ENCODE results near the gene ULBP2. TPM values are rescaled to one million over a fixed set of nuclear protein-coding genes. Genes with fewer than 3 reads are reported as not detected.

The ULBP2 gene
- 0.56 and 0.76 TPM in 2 replicates for total RNA-seq (2014; rRNA removed; shearing (Covaris generic); ENCODE audit: low replicate concordance)

GRCh38 chr6:149941583-149942460 is at the start of gene ULBP2:
TSS of gene ULBP2 (plus strand) at chr6:149942014. CDS start at chr6:149942073, 59 bp downstream.
- no peaks in the 10 kb centered on the region for H4K20me1 ChIP-seq (ENCODE audit: insufficient read depth, low read depth, low read length)
- no peaks in the 10 kb centered on the region for H3K9me2 ChIP-seq (replicated peaks; ENCODE audit: insufficient read depth, low read length)
- no peaks in the 10 kb centered on the region for H3K79me2 ChIP-seq (ENCODE audit: low read length)
- peak within 1 kb of the TSS; percentile 75 for H3K4me2 ChIP-seq (ENCODE audit: low read depth, low read length, poor library complexity, severe bottlenecking)
- H3K36me3 ChIP-seq (ENCODE audit: insufficient read depth, low read length) = no peaks in the 10 kb centered on the region
- DNase-seq = peak; percentile 88
- peaks cover 16% of the 10 kb centered on the region for H3K4me1 ChIP-seq (ENCODE audit: low read length)
- no peak within 1 kb of the TSS for H3K27ac ChIP-seq (ENCODE audit: low read length)
- H2AFZ ChIP-seq (ENCODE audit: low read length) = peak within 1 kb of the TSS; percentile 54; the same call in 1 of the 2 replicates
- H3K4me3 ChIP-seq (ENCODE audit: low read length) = peak within 1 kb of the TSS; percentile 70
- H3K9me3 ChIP-seq (ENCODE audit: low read length) = no peaks in the 10 kb centered on the region
- peak within 1 kb of the TSS; percentile 66 for H3K9ac ChIP-seq (ENCODE audit: low read length)
- peaks cover 4% of the 10 kb centered on the region; the same call in 1 of the 2 replicates for H3K27me3 ChIP-seq (ENCODE audit: low read length)

GRCh38 chr6:149895048-149895590 is 46.7 kb upstream of the ULBP2 start:
- H2AFZ ChIP-seq (ENCODE audit: low read length) = no peak overlapping the region
- no peak for DNase-seq
- H3K79me2 ChIP-seq (ENCODE audit: low read length) = no peaks in the 10 kb centered on the region
- no peaks in the 10 kb centered on the region for H3K9me3 ChIP-seq (ENCODE audit: low read length)
- peaks cover 5% of the 10 kb centered on the region for H3K4me1 ChIP-seq (ENCODE audit: low read length)
- no peak overlapping the region for H3K9ac ChIP-seq (ENCODE audit: low read length)
- no peaks in the 10 kb centered on the region for H3K9me2 ChIP-seq (replicated peaks; ENCODE audit: insufficient read depth, low read length)
- no peak overlapping the region for H3K27ac ChIP-seq (ENCODE audit: low read length)
- H3K36me3 ChIP-seq (ENCODE audit: insufficient read depth, low read length) = no peaks in the 10 kb centered on the region
- H3K27me3 ChIP-seq (ENCODE audit: low read length) = no peaks in the 10 kb centered on the region
- no peaks in the 10 kb centered on the region for H4K20me1 ChIP-seq (ENCODE audit: insufficient read depth, low read depth, low read length)
- no peak overlapping the region for H3K4me3 ChIP-seq (ENCODE audit: low read length)
- H3K4me2 ChIP-seq (ENCODE audit: low read depth, low read length, poor library complexity, severe bottlenecking) = no peak overlapping the region

GRCh38 chr6:149895833-149896271 is 46.0 kb upstream of the ULBP2 start:
- Histone ChIP-seq H3K36me3 (ENCODE audit: insufficient read depth, low read length) (no peaks in the 10 kb centered on the region), H3K9me2 (replicated peaks; ENCODE audit: insufficient read depth, low read length) (no peaks in the 10 kb centered on the region), H3K4me3 (ENCODE audit: low read length) (no peak overlapping the region), H3K9ac (ENCODE audit: low read length) (no peak overlapping the region), H3K4me2 (ENCODE audit: low read depth, low read length, poor library complexity, severe bottlenecking) (no peak overlapping the region), H3K27me3 (ENCODE audit: low read length) (no peaks in the 10 kb centered on the region), H3K4me1 (ENCODE audit: low read length) (peaks cover 5% of the 10 kb centered on the region), H3K79me2 (ENCODE audit: low read length) (no peaks in the 10 kb centered on the region), H3K9me3 (ENCODE audit: low read length) (no peaks in the 10 kb centered on the region), H3K27ac (ENCODE audit: low read length) (no peak overlapping the region), H4K20me1 (ENCODE audit: insufficient read depth, low read depth, low read length) (no peaks in the 10 kb centered on the region), H2AFZ (ENCODE audit: low read length) (no peak overlapping the region)
- peak; percentile 36 for DNase-seq

GRCh38 chr6:149896491-149896890 is 45.3 kb upstream of the ULBP2 start:
- H3K4me3 ChIP-seq (ENCODE audit: low read length) = no peak overlapping the region
- peak; percentile 37 for DNase-seq
- H3K4me1 ChIP-seq (ENCODE audit: low read length) = peaks cover 5% of the 10 kb centered on the region
- no peak overlapping the region for H2AFZ ChIP-seq (ENCODE audit: low read length)
- no peak overlapping the region for H3K9ac ChIP-seq (ENCODE audit: low read length)
- H3K36me3 ChIP-seq (ENCODE audit: insufficient read depth, low read length) = no peaks in the 10 kb centered on the region
- H4K20me1 ChIP-seq (ENCODE audit: insufficient read depth, low read depth, low read length) = no peaks in the 10 kb centered on the region
- no peak overlapping the region for H3K27ac ChIP-seq (ENCODE audit: low read length)
- H3K9me2 ChIP-seq (replicated peaks; ENCODE audit: insufficient read depth, low read length) = no peaks in the 10 kb centered on the region
- no peaks in the 10 kb centered on the region for H3K27me3 ChIP-seq (ENCODE audit: low read length)
- no peaks in the 10 kb centered on the region for H3K9me3 ChIP-seq (ENCODE audit: low read length)
- no peak overlapping the region for H3K4me2 ChIP-seq (ENCODE audit: low read depth, low read length, poor library complexity, severe bottlenecking)
- H3K79me2 ChIP-seq (ENCODE audit: low read length) = no peaks in the 10 kb centered on the region

GRCh38 chr6:149897015-149897697 is 44.7 kb upstream of the ULBP2 start:
- H3K36me3 ChIP-seq (ENCODE audit: insufficient read depth, low read length) = no peaks in the 10 kb centered on the region
- H3K4me2 ChIP-seq (ENCODE audit: low read depth, low read length, poor library complexity, severe bottlenecking) = no peak overlapping the region
- H3K4me3 ChIP-seq (ENCODE audit: low read length) = no peak overlapping the region
- H3K27ac ChIP-seq (ENCODE audit: low read length) = no peak overlapping the region
- H3K79me2 ChIP-seq (ENCODE audit: low read length) = no peaks in the 10 kb centered on the region
- no peaks in the 10 kb centered on the region for H3K9me3 ChIP-seq (ENCODE audit: low read length)
- H4K20me1 ChIP-seq (ENCODE audit: insufficient read depth, low read depth, low read length) = no peaks in the 10 kb centered on the region
- H3K9ac ChIP-seq (ENCODE audit: low read length) = no peak overlapping the region
- no peaks in the 10 kb centered on the region for H3K27me3 ChIP-seq (ENCODE audit: low read length)
- peak; percentile 32 for DNase-seq
- H3K4me1 ChIP-seq (ENCODE audit: low read length) = peaks cover 5% of the 10 kb centered on the region
- H3K9me2 ChIP-seq (replicated peaks; ENCODE audit: insufficient read depth, low read length) = no peaks in the 10 kb centered on the region
- no peak overlapping the region for H2AFZ ChIP-seq (ENCODE audit: low read length)

- H3K27me3 ChIP-seq (ENCODE audit: low read length) = no peaks in the 10 kb centered on the region
- H3K27ac ChIP-seq (ENCODE audit: low read length) = no peak within 1 kb of the TSS
- H2AFZ ChIP-seq (ENCODE audit: low read length) = no peak within 1 kb of the TSS
- DNase-seq = peak; percentile 56
- no peaks in the 10 kb centered on the region for H3K9me2 ChIP-seq (replicated peaks; ENCODE audit: insufficient read depth, low read length)
- H3K9ac ChIP-seq (ENCODE audit: low read length) = no peak within 1 kb of the TSS
- no peaks in the 10 kb centered on the region for H3K9me3 ChIP-seq (ENCODE audit: low read length)
- no peak within 1 kb of the TSS for H3K4me3 ChIP-seq (ENCODE audit: low read length)
- no peak within 1 kb of the TSS for H3K4me2 ChIP-seq (ENCODE audit: low read depth, low read length, poor library complexity, severe bottlenecking)
- no peaks in the 10 kb centered on the region for H3K79me2 ChIP-seq (ENCODE audit: low read length)
- no peaks in the 10 kb centered on the region for H4K20me1 ChIP-seq (ENCODE audit: insufficient read depth, low read depth, low read length)
- peaks cover 5% of the 10 kb centered on the region for H3K4me1 ChIP-seq (ENCODE audit: low read length)
- H3K36me3 ChIP-seq (ENCODE audit: insufficient read depth, low read length) = no peaks in the 10 kb centered on the region
Observed at GRCh38 chr6:149897855-149898744, 43.7 kb upstream of the ULBP2 start, which contains the start of gene RAET1E. TSS of gene RAET1E (minus strand) at chr6:149898113. CDS start at chr6:149890901, 7,212 bp downstream.

- H3K36me3 ChIP-seq (ENCODE audit: insufficient read depth, low read length) = no peaks in the 10 kb centered on the region
- H3K9me2 ChIP-seq (replicated peaks; ENCODE audit: insufficient read depth, low read length) = no peaks in the 10 kb centered on the region
- no peak overlapping the region for H3K9ac ChIP-seq (ENCODE audit: low read length)
- H3K27me3 ChIP-seq (ENCODE audit: low read length) = no peaks in the 10 kb centered on the region
- H3K9me3 ChIP-seq (ENCODE audit: low read length) = no peaks in the 10 kb centered on the region
- H3K27ac ChIP-seq (ENCODE audit: low read length) = no peak overlapping the region
- H2AFZ ChIP-seq (ENCODE audit: low read length) = no peak overlapping the region
- DNase-seq = peak; percentile 30
- no peaks in the 10 kb centered on the region for H3K79me2 ChIP-seq (ENCODE audit: low read length)
- no peak overlapping the region for H3K4me2 ChIP-seq (ENCODE audit: low read depth, low read length, poor library complexity, severe bottlenecking)
- no peak overlapping the region for H3K4me3 ChIP-seq (ENCODE audit: low read length)
- H4K20me1 ChIP-seq (ENCODE audit: insufficient read depth, low read depth, low read length) = no peaks in the 10 kb centered on the region
- peaks cover 5% of the 10 kb centered on the region for H3K4me1 ChIP-seq (ENCODE audit: low read length)
Observed at GRCh38 chr6:149898966-149899365, 42.8 kb upstream of the ULBP2 start.

All from Karpas-422 (cell line).